Articular chondrocyte of knee joint (primary cell): ENCODE results near the gene GIMD1. TPM values are rescaled to one million over a fixed set of nuclear protein-coding genes. Genes with fewer than 3 reads are reported as not detected.

Experiments
- total RNA-seq: library from RNA; depleted of rRNA; stranded (reverse); fragments of >200 nt; gene quantifications from 2 replicates; pipeline ENCODE4 v1.2.3, GENCODE V29; 2012

The GIMD1 gene
- total RNA-seq = not detected in 2 replicates

DNA sequence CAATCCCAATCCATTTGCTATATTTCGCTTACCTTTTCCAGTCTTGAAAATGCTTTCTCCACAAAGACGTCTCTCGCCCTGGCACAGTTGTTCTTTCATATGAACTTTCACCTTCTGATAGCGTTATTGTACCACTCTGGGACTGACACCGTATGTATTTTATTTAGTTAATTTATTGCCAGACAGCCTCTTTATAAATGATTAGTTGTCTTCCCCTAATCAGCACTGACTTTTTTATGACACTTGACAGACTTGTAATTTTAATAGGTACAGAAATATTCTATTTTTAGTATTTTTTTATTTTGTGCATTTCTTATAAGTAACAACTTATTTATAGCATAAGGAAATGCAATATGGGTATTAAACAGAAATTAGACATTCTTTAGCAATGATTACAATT, at the start of gene GIMD1:
TSS of gene GIMD1 (minus strand) at position 101 of the 400 bp plus-strand sequence. CDS start 1,343 bp downstream, outside the sequence.

DNA sequence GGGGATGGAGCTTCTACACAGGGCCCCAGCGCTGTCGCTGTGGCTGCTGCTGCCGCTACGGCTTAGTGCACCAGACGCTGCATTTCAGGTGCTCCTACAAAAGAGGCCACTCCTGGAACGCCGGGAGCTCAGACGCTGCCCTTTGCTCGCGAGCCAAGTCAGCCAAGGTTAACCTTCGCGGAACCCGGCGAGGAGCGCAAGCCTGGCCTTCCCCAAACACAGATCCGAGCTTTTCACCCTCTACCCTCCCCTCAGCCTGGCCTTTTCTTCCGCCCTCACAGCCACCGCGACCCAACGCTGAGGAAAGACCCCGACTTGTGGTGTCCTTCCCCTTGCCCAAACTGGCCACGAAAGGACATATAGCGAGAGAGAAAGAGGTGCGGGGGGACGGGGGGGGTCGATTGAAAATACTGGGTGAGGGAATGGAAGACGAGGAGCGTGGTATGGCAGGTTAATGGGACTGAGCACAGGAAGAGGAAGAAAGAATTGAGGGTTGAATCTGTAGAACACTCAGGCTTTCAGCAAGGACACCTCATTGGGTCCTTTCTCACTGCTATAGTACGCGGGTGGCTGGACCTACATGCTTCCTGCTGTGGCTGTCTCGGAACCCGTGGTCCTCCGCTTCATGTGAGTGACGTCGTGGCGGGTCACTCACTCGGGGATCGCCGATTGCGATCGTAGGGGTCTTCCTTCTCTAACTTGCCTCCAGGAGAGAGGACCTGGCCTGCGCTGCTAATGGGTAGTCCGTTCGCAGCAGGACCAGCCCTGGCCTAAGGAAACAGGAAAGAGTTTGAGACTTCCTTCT, 52.4 kb downstream of the GIMD1 start, which contains the start of the genes AIMP1 and TBCK:
TSS of gene AIMP1 (plus strand) at position 583 of the 805 bp plus-strand sequence. CDS start 8,460 bp downstream, outside the sequence.
TSS of gene TBCK (minus strand) at position 242 of the 805 bp plus-strand sequence. CDS start 7,249 bp downstream, outside the sequence.

Other genes starting within 250 kb of the GIMD1 start
- gene TBCK, start 52.6 kb downstream of the GIMD1 start, total RNA-seq = 84.2 and 102 TPM in 2 replicates
- gene AIMP1, start 52.2 kb downstream of the GIMD1 start, total RNA-seq = 47.7 and 50.5 TPM in 2 replicates